Activated CD4-positive, alpha-beta T cell treated with anti-CD3 and anti-CD28 coated beads, Interleukin-2, Interleukin-4, amounts not matched to agents 100 ng/mL and 50 ng/mL, durations not matched to agents 16 hours and 8 hours (primary cell): ENCODE data around the gene MTCH1.
A peak's percentile ranks its signal among the peaks of the same experiment; 100 is the strongest.
"Not testable (repeated sequence)": the region's sequence is repeated elsewhere in the genome, so short reads cannot be mapped to it uniquely, and the experiment has no call there.

Experiments
- DNase-seq: peaks from one replicate; pipeline ENCODE4 v3.0.0-alpha.2; 2020; ENCODE audit warnings: low spot score

MTCH1 gene

GRCh38 chr6:36954262-36954931, 31.6 kb downstream of the MTCH1 start, which contains the start of gene PI16:
Gene PI16 (plus strand): TSS chr6:36954738. CDS start chr6:36954761, 23 bp downstream.
- DNase-seq: peak; percentile 31

GRCh38 chr6:36953931-36954261, 32.1 kb downstream of the MTCH1 start:
- DNase-seq: no peak

- no peak for DNase-seq
Measured at GRCh38 chr6:36949636-36950035, 36.4 kb downstream of the MTCH1 start.

GRCh38 chr6:36949076-36949475, 36.9 kb downstream of the MTCH1 start:
- not testable (repeated sequence) for DNase-seq

GRCh38 chr6:36947570-36948351, 38.2 kb downstream of the MTCH1 start:
- peak; percentile 42 for DNase-seq

- DNase-seq: no peak
Measured at GRCh38 chr6:36946526-36946925, 39.5 kb downstream of the MTCH1 start.

- no peak for DNase-seq
Measured at GRCh38 chr6:36945301-36945700, 40.7 kb downstream of the MTCH1 start.

GRCh38 chr6:36944650-36945049, 41.3 kb downstream of the MTCH1 start:
- DNase-seq: no peak

GRCh38 chr6:36942329-36942728, 43.7 kb downstream of the MTCH1 start:
- not testable (repeated sequence) for DNase-seq

GRCh38 chr6:36941561-36941960, 44.4 kb downstream of the MTCH1 start:
- DNase-seq: not testable (repeated sequence)

GRCh38 chr6:36940027-36940426, 46.0 kb downstream of the MTCH1 start:
- no peak for DNase-seq

GRCh38 chr6:36939005-36939404, 47.0 kb downstream of the MTCH1 start:
- not testable (repeated sequence) for DNase-seq

GRCh38 chr6:36938536-36938935, 47.5 kb downstream of the MTCH1 start:
- no peak for DNase-seq

- no peak for DNase-seq
Measured at GRCh38 chr6:36937896-36938295, 48.1 kb downstream of the MTCH1 start.

- no peak for DNase-seq
Measured at GRCh38 chr6:36936824-36937223, 49.2 kb downstream of the MTCH1 start.

- DNase-seq: no peak
Measured at GRCh38 chr6:36934901-36935300, 51.1 kb downstream of the MTCH1 start.

- DNase-seq: no peak
Measured at GRCh38 chr6:36933519-36933918, 52.5 kb downstream of the MTCH1 start.

GRCh38 chr6:36933102-36933501, 52.9 kb downstream of the MTCH1 start:
- DNase-seq: no peak

- DNase-seq: no peak
Measured at GRCh38 chr6:36930483-36930882, 55.5 kb downstream of the MTCH1 start.

- DNase-seq: no peak
Measured at GRCh38 chr6:36929607-36930006, 56.4 kb downstream of the MTCH1 start.

GRCh38 chr6:36929152-36929551, 56.8 kb downstream of the MTCH1 start:
- DNase-seq: no peak

- no peak for DNase-seq
Measured at GRCh38 chr6:36928547-36928918, 57.5 kb downstream of the MTCH1 start.

GRCh38 chr6:36927691-36928546, 58.1 kb downstream of the MTCH1 start:
- no peak for DNase-seq
